ENCODE data around the gene MYG1. TPM values are rescaled to one million over a fixed set of nuclear protein-coding genes. Genes with fewer than 3 reads are reported as not detected.

Gene MYG1
- total RNA-seq, 2 experiments from 2014 or later: 53.4 to 64.9 TPM

DNA sequence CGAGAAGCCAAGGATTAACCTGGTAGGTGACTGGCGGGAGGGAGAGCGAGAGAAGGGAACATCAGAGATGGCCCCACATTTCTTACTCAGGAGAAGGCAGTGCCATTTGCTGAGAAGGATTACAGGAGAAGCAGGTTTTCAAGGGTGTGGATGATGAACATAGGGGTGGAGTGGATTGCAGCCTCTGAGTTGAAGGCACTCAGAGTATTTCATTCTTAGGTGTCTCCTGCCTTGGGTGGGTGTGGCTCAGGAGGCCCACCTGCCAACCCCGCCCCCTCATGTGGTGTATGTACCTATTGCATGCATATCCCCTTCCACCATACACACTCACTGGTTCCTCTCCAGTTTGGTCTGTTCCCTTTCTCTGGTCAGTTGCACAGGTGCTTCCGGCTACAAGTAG, 25.1 kb upstream of the MYG1 start:
- Histone ChIP-seq H3K4me3 (ENCODE audit: low read depth, low read length, poor library complexity, severe bottlenecking) (no peak overlapping the region), H3K4me2 (ENCODE audit: low read length) (no peak overlapping the region), H3K79me2 (ENCODE audit: insufficient read depth, low read depth, low read length) (peaks cover 22% of the 10 kb centered on the region), H2AFZ (ENCODE audit: low read length) (no peak overlapping the region), H3K27ac (ENCODE audit: low read depth, low read length, poor library complexity, severe bottlenecking) (no peak overlapping the region), H3K9me3 (ENCODE audit: low read length) (no peaks in the 10 kb centered on the region), H3K36me3 (ENCODE audit: insufficient read depth, low read length) (peaks cover 92% of the 10 kb centered on the region), H4K20me1 (ENCODE audit: insufficient read depth, low read length) (no peaks in the 10 kb centered on the region; the same call in 1 of the 2 replicates), H3K4me1 (ENCODE audit: insufficient read depth, low read length, poor library complexity, severe bottlenecking) (peaks cover 14% of the 10 kb centered on the region), H3K9me2 (ENCODE audit: insufficient read depth, low read length) (no peaks in the 10 kb centered on the region)
- POLR2A ChIA-PET: no interaction called here
- CTCF ChIA-PET (ENCODE audit: unreplicated experiment): no interaction called here
- TF ChIP-seq, protein P1, sequence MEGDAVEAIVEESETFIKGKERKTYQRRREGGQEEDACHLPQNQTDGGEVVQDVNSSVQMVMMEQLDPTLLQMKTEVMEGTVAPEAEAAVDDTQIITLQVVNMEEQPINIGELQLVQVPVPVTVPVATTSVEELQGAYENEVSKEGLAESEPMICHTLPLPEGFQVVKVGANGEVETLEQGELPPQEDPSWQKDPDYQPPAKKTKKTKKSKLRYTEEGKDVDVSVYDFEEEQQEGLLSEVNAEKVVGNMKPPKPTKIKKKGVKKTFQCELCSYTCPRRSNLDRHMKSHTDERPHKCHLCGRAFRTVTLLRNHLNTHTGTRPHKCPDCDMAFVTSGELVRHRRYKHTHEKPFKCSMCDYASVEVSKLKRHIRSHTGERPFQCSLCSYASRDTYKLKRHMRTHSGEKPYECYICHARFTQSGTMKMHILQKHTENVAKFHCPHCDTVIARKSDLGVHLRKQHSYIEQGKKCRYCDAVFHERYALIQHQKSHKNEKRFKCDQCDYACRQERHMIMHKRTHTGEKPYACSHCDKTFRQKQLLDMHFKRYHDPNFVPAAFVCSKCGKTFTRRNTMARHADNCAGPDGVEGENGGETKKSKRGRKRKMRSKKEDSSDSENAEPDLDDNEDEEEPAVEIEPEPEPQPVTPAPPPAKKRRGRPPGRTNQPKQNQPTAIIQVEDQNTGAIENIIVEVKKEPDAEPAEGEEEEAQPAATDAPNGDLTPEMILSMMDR (conservative IDR thresholded peaks at IDR 0.05; ENCODE audit: low read length): no peak
- no peak for TF ChIP-seq EZH2phosphoT487 (IDR thresholded peaks at IDR 0.05; ENCODE audit: borderline replicate concordance, low read depth, low read length)
- intact Hi-C loops (cut with micrococcal nuclease; ENCODE audit: unreplicated experiment): no loop called here
- no TSS peak for BruUV-seq (replicated peaks)
- DNase-seq (ENCODE audit: low spot score): no peak

DNA sequence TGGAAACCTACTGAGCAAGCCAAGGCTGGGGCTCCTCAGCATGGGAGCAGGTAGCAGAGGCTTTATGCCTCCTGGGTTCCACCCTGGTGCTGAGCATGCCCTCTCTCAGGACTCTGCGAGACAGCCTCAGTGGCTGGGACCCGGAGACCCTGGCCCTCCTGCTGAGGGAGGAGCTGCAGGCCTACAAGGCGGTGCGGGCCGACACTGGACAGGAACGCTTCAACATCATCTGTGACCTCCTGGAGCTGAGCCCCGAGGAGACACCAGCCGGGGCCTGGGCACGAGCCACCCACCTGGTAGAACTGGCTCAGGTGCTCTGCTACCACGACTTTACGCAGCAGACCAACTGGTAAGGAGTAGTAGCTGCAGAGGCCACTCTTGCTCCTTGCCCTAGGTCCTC, 23.0 kb upstream of the MYG1 start:
- peaks cover 92% of the 10 kb centered on the region for H3K36me3 ChIP-seq (ENCODE audit: insufficient read depth, low read length)
- intact Hi-C loops (cut with micrococcal nuclease; ENCODE audit: unreplicated experiment): no loop called here
- no TSS peak for BruUV-seq (replicated peaks)

DNA sequence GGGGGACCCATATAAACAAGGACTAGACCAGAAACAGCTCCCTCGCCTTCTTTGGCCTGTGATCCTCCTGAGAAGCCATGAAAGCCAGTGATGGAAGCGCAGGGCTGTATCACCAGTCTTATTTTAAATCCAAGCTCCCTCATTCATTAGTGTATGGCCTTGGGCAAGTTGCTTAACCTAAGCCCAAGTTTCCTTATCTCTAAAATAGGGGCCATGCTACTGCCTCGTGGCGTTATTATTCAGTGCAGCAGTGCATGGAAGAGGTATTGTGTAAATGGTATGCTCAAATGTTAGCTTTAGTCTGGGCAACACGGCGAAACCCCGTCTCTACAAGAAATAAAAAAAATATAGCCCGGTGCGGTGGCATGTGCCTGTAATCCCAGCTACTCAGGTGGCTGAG, 21.5 kb upstream of the MYG1 start:
- no TSS peak for BruUV-seq (replicated peaks)
- peaks cover 94% of the 10 kb centered on the region for H3K36me3 ChIP-seq (ENCODE audit: insufficient read depth, low read length)
- DNase-seq (ENCODE audit: low spot score): no peak
- H2AFZ ChIP-seq (ENCODE audit: low read length): no peak overlapping the region
- no peak for TF ChIP-seq EZH2phosphoT487 (IDR thresholded peaks at IDR 0.05; ENCODE audit: borderline replicate concordance, low read depth, low read length)
- TF ChIP-seq, protein P1 (conservative IDR thresholded peaks at IDR 0.05; ENCODE audit: low read length): no peak
- no peaks in the 10 kb centered on the region for H3K4me1 ChIP-seq (ENCODE audit: insufficient read depth, low read length, poor library complexity, severe bottlenecking)
- no peaks in the 10 kb centered on the region for H3K9me3 ChIP-seq (ENCODE audit: low read length)
- no peak overlapping the region for H3K4me3 ChIP-seq (ENCODE audit: low read depth, low read length, poor library complexity, severe bottlenecking)
- H4K20me1 ChIP-seq (ENCODE audit: insufficient read depth, low read length): no peaks in the 10 kb centered on the region
- CTCF ChIA-PET (ENCODE audit: unreplicated experiment): interaction anchor here (1.2 kb wide), 1 partner anchor 17 kb away, joined by 5 read pairs; the partner anchor contains the start of gene PFDN5
- POLR2A ChIA-PET: interaction anchor here (0.7 to 3.4 kb wide), 3 partner anchors 8 to 52 kb away, joined by 3 to 16 read pairs (median 4); partner anchors contain the start of gene PFDN5
- H3K9me2 ChIP-seq (ENCODE audit: insufficient read depth, low read length): no peaks in the 10 kb centered on the region
- intact Hi-C loops (cut with micrococcal nuclease; ENCODE audit: unreplicated experiment): no loop called here
- no peak overlapping the region for H3K27ac ChIP-seq (ENCODE audit: low read depth, low read length, poor library complexity, severe bottlenecking)
- H3K4me2 ChIP-seq (ENCODE audit: low read length): no peak overlapping the region
- H3K79me2 ChIP-seq (ENCODE audit: insufficient read depth, low read depth, low read length): no peaks in the 10 kb centered on the region

More for the DNA sequence above, 23.0 kb upstream of the MYG1 start:
- Histone ChIP-seq H3K9me2 (ENCODE audit: insufficient read depth, low read length) (no peaks in the 10 kb centered on the region), H2AFZ (ENCODE audit: low read length) (no peak overlapping the region), H3K9me3 (ENCODE audit: low read length) (no peaks in the 10 kb centered on the region), H4K20me1 (ENCODE audit: insufficient read depth, low read length) (no peaks in the 10 kb centered on the region), H3K4me3 (ENCODE audit: low read depth, low read length, poor library complexity, severe bottlenecking) (no peak overlapping the region), H3K27ac (ENCODE audit: low read depth, low read length, poor library complexity, severe bottlenecking) (no peak overlapping the region), H3K4me1 (ENCODE audit: insufficient read depth, low read length, poor library complexity, severe bottlenecking) (no peaks in the 10 kb centered on the region), H3K4me2 (ENCODE audit: low read length) (no peak overlapping the region), H3K79me2 (ENCODE audit: insufficient read depth, low read depth, low read length) (peaks cover 1% of the 10 kb centered on the region; the same call in 1 of the 2 replicates)
- no peak for DNase-seq (ENCODE audit: low spot score)
- CTCF ChIA-PET (ENCODE audit: unreplicated experiment): no interaction called here
- TF ChIP-seq, protein P1 (conservative IDR thresholded peaks at IDR 0.05; ENCODE audit: low read length): no peak
- no peak for TF ChIP-seq EZH2phosphoT487 (IDR thresholded peaks at IDR 0.05; ENCODE audit: borderline replicate concordance, low read depth, low read length)
- POLR2A ChIA-PET: no interaction called here

Data from OCI-LY7 (cell line).